AG04449 (cell line): Measurements from ENCODE around the gene DNAH17.

ENCODE experiments used
- CTCF ChIA-PET: fragments of 350-600 bp; formaldehyde crosslinking; extraction: SDS; loops from one replicate; lab custom pipeline; 2021; ENCODE audit warnings: antibody characterized with exemption; lab: Yijun Ruan, JAX
- POLR2A ChIA-PET: fragments of 400-600, 350-600 bp; formaldehyde crosslinking; extraction: SDS; loops from one replicate; lab custom pipeline; 2020; ENCODE audit warnings: antibody characterized with exemption, inconsistent platforms; lab: Yijun Ruan, JAX
- DNase-seq: peaks from one replicate; pipeline ENCODE4 v3.0.0-alpha.2; 2010; ENCODE audit warnings: low read depth, low spot score
- H3K4me3 ChIP-seq: 2 replicates; pipeline ENCODE4 v1.5.1; 2011; ENCODE audit warnings: low read depth, mild to moderate bottlenecking, control low read depth, low read length
- TF ChIP-seq, protein P1 (sequence below): IDR thresholded peaks from one replicate; pipeline ENCODE4 v1.5.1; 2011; ENCODE audit warnings: mild to moderate bottlenecking, moderate library complexity, low read length, control low read depth, inconsistent platforms; ENCODE audit not compliant: insufficient read depth; ENCODE audit errors: missing control alignments

The DNAH17 gene

DNA sequence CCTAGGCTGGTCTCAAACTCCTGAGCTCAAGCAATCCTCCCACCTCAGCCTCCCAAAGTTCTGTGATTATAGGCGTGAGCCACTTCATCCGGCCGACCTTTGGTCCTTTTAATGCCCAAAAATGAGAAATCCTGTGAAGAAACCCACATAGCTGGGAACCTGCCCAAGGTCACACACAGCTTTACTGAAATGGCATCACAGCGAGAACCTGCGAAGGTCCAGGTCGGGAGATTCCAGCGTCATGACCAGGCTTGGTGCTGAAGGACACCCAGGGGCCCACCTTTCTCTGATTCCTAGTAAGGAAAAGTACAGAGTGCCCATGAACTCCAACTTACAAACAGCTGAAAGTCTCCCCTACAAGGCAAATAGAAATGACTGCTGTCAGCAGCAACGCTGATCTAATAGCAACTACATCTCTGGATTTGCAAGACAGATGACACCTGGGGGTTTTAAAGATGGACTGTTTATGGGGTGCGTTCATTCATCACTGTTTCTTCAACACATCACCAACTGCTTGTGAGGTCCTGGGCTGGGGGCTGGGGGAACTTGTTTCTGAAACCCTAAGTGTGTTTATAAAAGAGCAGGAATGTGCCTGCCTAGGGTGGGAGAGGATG, 24.5 kb upstream of the DNAH17 start:
- ChIA-PET CTCF (interaction anchor here (1.1 kb wide), 1 partner anchor 106 kb away, joined by 3 read pairs; no protein-coding TSS in a partner anchor), POLR2A (no interaction called here)
- TF ChIP-seq, protein P1, sequence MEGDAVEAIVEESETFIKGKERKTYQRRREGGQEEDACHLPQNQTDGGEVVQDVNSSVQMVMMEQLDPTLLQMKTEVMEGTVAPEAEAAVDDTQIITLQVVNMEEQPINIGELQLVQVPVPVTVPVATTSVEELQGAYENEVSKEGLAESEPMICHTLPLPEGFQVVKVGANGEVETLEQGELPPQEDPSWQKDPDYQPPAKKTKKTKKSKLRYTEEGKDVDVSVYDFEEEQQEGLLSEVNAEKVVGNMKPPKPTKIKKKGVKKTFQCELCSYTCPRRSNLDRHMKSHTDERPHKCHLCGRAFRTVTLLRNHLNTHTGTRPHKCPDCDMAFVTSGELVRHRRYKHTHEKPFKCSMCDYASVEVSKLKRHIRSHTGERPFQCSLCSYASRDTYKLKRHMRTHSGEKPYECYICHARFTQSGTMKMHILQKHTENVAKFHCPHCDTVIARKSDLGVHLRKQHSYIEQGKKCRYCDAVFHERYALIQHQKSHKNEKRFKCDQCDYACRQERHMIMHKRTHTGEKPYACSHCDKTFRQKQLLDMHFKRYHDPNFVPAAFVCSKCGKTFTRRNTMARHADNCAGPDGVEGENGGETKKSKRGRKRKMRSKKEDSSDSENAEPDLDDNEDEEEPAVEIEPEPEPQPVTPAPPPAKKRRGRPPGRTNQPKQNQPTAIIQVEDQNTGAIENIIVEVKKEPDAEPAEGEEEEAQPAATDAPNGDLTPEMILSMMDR: no peak
- no peak for DNase-seq
- H3K4me3 ChIP-seq: no peak overlapping the region

DNA sequence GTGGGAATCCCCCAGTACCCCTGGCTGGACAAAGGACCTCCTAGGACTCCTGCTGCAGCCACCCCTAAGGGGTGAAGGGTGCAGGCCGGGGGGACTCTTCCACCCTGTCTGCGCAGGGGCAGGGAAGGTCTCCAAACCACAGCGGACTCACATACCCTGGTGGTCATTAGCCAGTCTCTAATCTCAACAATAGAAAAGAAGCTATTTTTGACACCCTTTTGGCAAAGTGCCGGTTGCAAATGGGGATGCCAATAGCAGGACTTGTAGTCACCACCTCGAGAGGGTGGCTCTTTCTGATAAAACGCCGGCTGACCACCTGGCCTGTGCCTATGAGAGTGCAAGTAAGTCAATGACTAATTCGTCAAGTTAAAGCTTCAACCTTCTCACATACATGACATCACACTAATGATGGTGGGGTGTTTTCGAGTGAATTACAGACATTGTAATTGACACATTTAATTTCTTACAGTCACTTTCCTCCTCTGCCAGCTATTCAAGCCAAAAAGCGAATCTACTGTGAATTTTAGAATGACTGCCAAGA, 23.1 kb upstream of the DNAH17 start:
- H3K4me3 ChIP-seq: no peak overlapping the region
- CTCF ChIA-PET: interaction anchor here (0.8 kb wide), 1 partner anchor 11 kb away, joined by 4 read pairs; no protein-coding TSS in a partner anchor
- DNase-seq: no peak
- POLR2A ChIA-PET: no interaction called here
- TF ChIP-seq, protein P1: no peak

DNA sequence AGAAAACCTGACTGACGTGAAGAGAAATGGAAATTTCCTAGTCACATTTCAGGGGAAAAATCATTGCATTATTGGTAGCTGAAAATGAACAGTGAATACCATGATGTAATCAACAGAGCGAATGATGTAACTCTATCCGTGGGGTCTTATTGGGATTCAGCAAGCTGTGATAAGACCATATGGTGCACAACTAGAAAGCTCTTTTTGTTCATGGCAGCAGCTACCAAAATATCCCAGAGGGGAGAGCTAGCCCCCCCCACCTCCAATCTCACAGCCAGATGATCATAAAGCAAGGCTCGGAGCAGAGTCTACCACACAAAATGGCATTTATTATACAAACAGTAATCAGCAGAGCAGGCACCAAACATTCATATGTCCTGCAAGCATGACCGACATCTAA, 22.2 kb upstream of the DNAH17 start:
- DNase-seq: no peak
- no peak overlapping the region for H3K4me3 ChIP-seq
- TF ChIP-seq, protein P1: no peak
- CTCF ChIA-PET: interaction anchor here (2.3 kb wide), 1 partner anchor 8 kb away, joined by 6 read pairs; no protein-coding TSS in a partner anchor
- POLR2A ChIA-PET: no interaction called here

DNA sequence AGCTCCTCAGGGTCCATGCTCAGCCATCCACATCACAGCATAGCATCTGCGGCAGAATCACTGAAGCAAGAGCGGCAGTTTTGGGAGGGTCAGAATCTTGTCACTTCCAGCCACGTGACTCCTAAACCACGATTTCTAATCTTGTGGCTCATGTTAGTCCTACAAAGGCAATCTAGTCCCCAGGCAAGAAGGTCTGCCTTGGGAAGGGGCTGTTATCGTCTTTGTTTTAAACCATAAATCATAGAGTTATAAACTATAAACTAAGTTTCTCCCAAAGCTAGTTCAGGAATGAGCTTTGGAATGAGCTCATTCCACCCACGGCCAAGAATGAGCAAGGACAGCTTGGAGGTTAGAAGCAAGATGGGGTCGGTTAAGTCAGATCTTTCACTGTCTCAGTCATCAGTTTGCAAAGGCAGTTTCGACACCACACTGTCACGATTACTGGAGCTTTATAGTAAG, 20.8 kb upstream of the DNAH17 start:
- CTCF ChIA-PET: interaction anchor here (0.6 to 2.3 kb wide), 2 partner anchors 10 to 45 kb away, joined by 3 to 6 read pairs; no protein-coding TSS in a partner anchor
- H3K4me3 ChIP-seq: no peak overlapping the region
- TF ChIP-seq, protein P1: no peak
- POLR2A ChIA-PET: no interaction called here
- peak; percentile 12 for DNase-seq

DNA sequence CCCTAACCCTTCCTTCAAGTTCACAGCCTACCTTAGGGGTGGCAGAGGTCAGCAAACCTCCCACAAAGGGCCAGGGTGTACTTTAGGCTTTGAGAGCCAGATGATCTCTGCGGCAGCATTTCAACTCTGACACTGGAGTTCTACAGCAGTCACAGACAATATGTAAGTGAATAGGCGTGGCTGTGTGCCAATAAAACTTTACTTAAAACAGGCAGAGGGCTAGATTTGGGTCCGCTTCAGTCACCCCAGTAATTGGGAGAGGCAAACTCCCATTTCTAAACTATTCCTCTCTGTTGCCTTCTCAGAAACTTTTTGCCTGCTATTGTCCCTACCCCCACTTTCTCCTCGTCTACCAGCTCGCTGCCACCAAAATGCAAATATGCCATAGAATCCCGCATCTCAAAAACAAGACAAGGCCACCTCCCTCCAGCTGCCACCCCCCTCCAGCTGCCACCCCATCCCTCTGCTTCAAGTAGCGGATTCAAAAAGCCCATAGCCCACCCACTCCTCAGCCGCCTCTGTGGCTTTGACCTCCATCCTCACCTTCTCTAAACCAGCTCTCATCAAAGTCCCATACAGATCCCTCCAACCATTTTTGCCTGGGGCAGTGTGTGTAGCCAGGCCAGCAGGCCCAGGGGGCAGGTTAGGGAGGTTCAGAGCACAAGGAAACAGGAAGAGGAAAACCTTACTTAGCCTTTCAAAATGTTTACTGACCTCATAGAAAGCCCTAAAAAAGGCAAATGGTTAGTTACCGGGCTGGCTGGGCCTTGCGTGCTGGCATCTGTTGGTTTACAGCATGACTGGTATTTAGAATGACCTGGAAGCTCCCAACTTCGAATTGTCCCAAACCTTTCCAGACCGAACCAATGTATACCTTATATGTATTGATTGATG, 19.9 kb upstream of the DNAH17 start:
- POLR2A ChIA-PET: no interaction called here
- TF ChIP-seq, protein P1: no peak
- CTCF ChIA-PET: interaction anchor here (1.8 kb wide), 1 partner anchor 111 kb away, joined by 6 read pairs; no protein-coding TSS in a partner anchor
- no peak overlapping the region for H3K4me3 ChIP-seq
- no peak for DNase-seq
